Measurements from ENCODE around the gene JPH2.
A peak's percentile ranks its signal among the peaks of the same experiment; 100 is the strongest.
"Not testable (repeated sequence)": the region's sequence is repeated elsewhere in the genome, so short reads cannot be mapped to it uniquely, and the experiment has no call there.

Gene JPH2

GRCh38 chr20:44153636-44154043 lies 33.3 kb downstream of the JPH2 start:
- peak; percentile 46 for DNase-seq

- no peak for DNase-seq
These were observed 35.2 kb downstream of the JPH2 start for GRCh38 chr20:44151621-44152416.

- DNase-seq = no peak
These were observed 40.7 kb downstream of the JPH2 start for GRCh38 chr20:44146272-44146671.

GRCh38 chr20:44145131-44145775 lies 41.7 kb downstream of the JPH2 start:
- no peak for DNase-seq

GRCh38 chr20:44143936-44144335 lies 43.1 kb downstream of the JPH2 start:
- DNase-seq = no peak

- DNase-seq = no peak
These were observed 44.6 kb downstream of the JPH2 start for GRCh38 chr20:44142413-44142812.

GRCh38 chr20:44141873-44142272 lies 45.1 kb downstream of the JPH2 start:
- DNase-seq = no peak

- DNase-seq = no peak
These were observed 48.1 kb downstream of the JPH2 start for GRCh38 chr20:44138867-44139266.

GRCh38 chr20:44137266-44137801 lies 49.7 kb downstream of the JPH2 start:
- DNase-seq = no peak

GRCh38 chr20:44136579-44137265 lies 50.3 kb downstream of the JPH2 start:
- DNase-seq = no peak

- no peak for DNase-seq
These were observed 51.4 kb downstream of the JPH2 start for GRCh38 chr20:44135417-44136204.

GRCh38 chr20:44135012-44135412 lies 52.0 kb downstream of the JPH2 start:
- no peak for DNase-seq

- DNase-seq = no peak
These were observed 53.6 kb downstream of the JPH2 start for GRCh38 chr20:44133424-44133823.

- no peak for DNase-seq
These were observed 55.3 kb downstream of the JPH2 start for GRCh38 chr20:44131704-44132103.

GRCh38 chr20:44129911-44130718 lies 56.9 kb downstream of the JPH2 start:
- no peak for DNase-seq

GRCh38 chr20:44129300-44129699 lies 57.7 kb downstream of the JPH2 start:
- not testable (repeated sequence) for DNase-seq

GRCh38 chr20:44126445-44126844 lies 60.5 kb downstream of the JPH2 start:
- no peak for DNase-seq

- DNase-seq = no peak
These were observed 61.5 kb downstream of the JPH2 start for GRCh38 chr20:44125332-44126127.

GRCh38 chr20:44123874-44124535 lies 63.0 kb downstream of the JPH2 start:
- DNase-seq = no peak

- DNase-seq = no peak
These were observed 63.7 kb downstream of the JPH2 start for GRCh38 chr20:44123251-44123650.
